GM21515 (cell line): Measurements from ENCODE around the gene ATG4D.

Experiments
- ATAC-seq: cut with Tn5 transposase; IDR thresholded peaks from one replicate; pipeline ENCODE4 v1.9.1; 2021; ENCODE audit not compliant: unreplicated experiment

ATG4D gene

GRCh38 chr19:10543420-10544241 lies at the start of gene ATG4D:
ATG4D (plus strand) TSS chr19:10543904; CDS start chr19:10544091, 187 bp downstream.
- peak; percentile 70 for ATAC-seq

GRCh38 chr19:10497371-10497770 lies 46.3 kb upstream of the ATG4D start:
- no peak for ATAC-seq

- no peak for ATAC-seq
Observed at GRCh38 chr19:10499550-10500246, 44.0 kb upstream of the ATG4D start.

GRCh38 chr19:10500247-10500592 lies 43.5 kb upstream of the ATG4D start:
- no peak for ATAC-seq

GRCh38 chr19:10501971-10502523 lies 41.7 kb upstream of the ATG4D start:
- ATAC-seq = peak; percentile 31

- peak; percentile 78 for ATAC-seq
Observed at GRCh38 chr19:10502524-10503001, 41.1 kb upstream of the ATG4D start.

GRCh38 chr19:10503002-10503789 lies 40.5 kb upstream of the ATG4D start, which contains the start of gene KEAP1:
KEAP1 (minus strand) TSS chr19:10503356; CDS start chr19:10500033, 3,323 bp downstream.
- no peak for ATAC-seq

GRCh38 chr19:10505583-10506229 lies 38.0 kb upstream of the ATG4D start:
- no peak for ATAC-seq

- ATAC-seq = no peak
Observed at GRCh38 chr19:10508036-10508435, 35.7 kb upstream of the ATG4D start.

- no peak for ATAC-seq
Observed at GRCh38 chr19:10508707-10509106, 35.0 kb upstream of the ATG4D start.

- no peak for ATAC-seq
Observed at GRCh38 chr19:10510301-10510802, 33.4 kb upstream of the ATG4D start.

- no peak for ATAC-seq
Observed at GRCh38 chr19:10513223-10513622, 30.5 kb upstream of the ATG4D start.

GRCh38 chr19:10514211-10515145 lies 29.2 kb upstream of the ATG4D start:
- ATAC-seq = no peak

GRCh38 chr19:10516064-10516385 lies 27.7 kb upstream of the ATG4D start:
- no peak for ATAC-seq

GRCh38 chr19:10516671-10517286 lies 26.9 kb upstream of the ATG4D start:
- ATAC-seq = no peak

GRCh38 chr19:10517361-10517759 lies 26.3 kb upstream of the ATG4D start, which contains the start of gene S1PR5:
S1PR5 (minus strand) TSS chr19:10517447; CDS start chr19:10515011, 2,436 bp downstream.
- no peak for ATAC-seq

GRCh38 chr19:10517760-10518443 lies 25.8 kb upstream of the ATG4D start:
- ATAC-seq = no peak
